A549 (cell line): Measurements from ENCODE around the gene DLGAP1.

ENCODE experiments used
- CBX8 ChIP-seq: fragments of 200-600 bp; sonication (generic); IDR thresholded peaks from 2 replicates; pipeline ENCODE4 v1.6.1; 2016
- CEBPB ChIP-seq, 2 experiments: fragments of >200 bp in 1 of 2; sonication (Bioruptor Twin) in 1 of 2; formaldehyde crosslinking in 1 of 2; IDR thresholded peaks; 2 replicates each; pipeline ENCODE4 v1.6.1; 2012 to 2016
- CTCF ChIP-seq: fragments of >200 bp; sonication (Bioruptor Twin); formaldehyde crosslinking; IDR thresholded peaks from 3 replicates; pipeline ENCODE4 v1.5.1; 2016
- EP300 ChIP-seq, 2 experiments: fragments of >200 bp; sonication (Bioruptor Twin); formaldehyde crosslinking; IDR thresholded peaks; 2 replicates in 1 of 2; 3 replicates in 1 of 2; pipeline ENCODE4 v1.6.1; 2016 to 2017
- ESRRA ChIP-seq: fragments of 150-350 bp; IDR thresholded peaks from 2 replicates; pipeline ENCODE4 v1.6.1; 2014; ENCODE audit warnings: mild to moderate bottlenecking, low read length, borderline replicate concordance
- HDAC2 ChIP-seq: fragments of 200-600 bp; sonication (generic); IDR thresholded peaks from 2 replicates; pipeline ENCODE4 v1.6.1; 2016
- JUN ChIP-seq, 2 experiments: fragments of >200 bp; sonication (Bioruptor Twin); formaldehyde crosslinking; IDR thresholded peaks; 2 replicates in 1 of 2; 3 replicates in 1 of 2; pipeline ENCODE4 v1.6.1; 2016 to 2017
- MAZ ChIP-seq: fragments of 150-350 bp; IDR thresholded peaks from 2 replicates; pipeline ENCODE4 v1.6.1; 2014; ENCODE audit warnings: antibody characterized with exemption, low read depth, low read length, borderline replicate concordance
- POLR2A ChIP-seq: IDR thresholded peaks from 2 replicates; pipeline ENCODE4 v1.6.1; 2012; ENCODE audit warnings: mild to moderate bottlenecking, low read length
- SMC3 ChIP-seq: fragments of >200 bp; sonication (Bioruptor Twin); formaldehyde crosslinking; IDR thresholded peaks from 3 replicates; pipeline ENCODE4 v1.6.1; 2018; ENCODE audit warnings: inconsistent platforms
- TF ChIP-seq, protein P1 (sequence below): fragments of 200-600 bp; sonication (generic); IDR thresholded peaks from 2 replicates; pipeline ENCODE4 v1.6.1; 2016; ENCODE audit warnings: antibody characterized with exemption, mild to moderate bottlenecking, moderate library complexity
- TF ChIP-seq, protein P2 (sequence below): IDR thresholded peaks from 2 replicates; pipeline ENCODE4 v1.6.1; 2012

GRCh38 chr18:4271952-4272351 is 183.2 kb downstream of the DLGAP1 start:
- TF ChIP-seq MAZ (no peak), CBX8 (no peak), SMC3 (no peak), CTCF (no peak), EP300 (IDR thresholded peaks at IDR 0.05) (no peak), HDAC2 (no peak), ESRRA (no peak), JUN (IDR thresholded peaks at IDR 0.05) (no peak), POLR2A (no peak), CEBPB (IDR thresholded peaks at IDR 0.05) (no peak)
- TF ChIP-seq, protein P1, sequence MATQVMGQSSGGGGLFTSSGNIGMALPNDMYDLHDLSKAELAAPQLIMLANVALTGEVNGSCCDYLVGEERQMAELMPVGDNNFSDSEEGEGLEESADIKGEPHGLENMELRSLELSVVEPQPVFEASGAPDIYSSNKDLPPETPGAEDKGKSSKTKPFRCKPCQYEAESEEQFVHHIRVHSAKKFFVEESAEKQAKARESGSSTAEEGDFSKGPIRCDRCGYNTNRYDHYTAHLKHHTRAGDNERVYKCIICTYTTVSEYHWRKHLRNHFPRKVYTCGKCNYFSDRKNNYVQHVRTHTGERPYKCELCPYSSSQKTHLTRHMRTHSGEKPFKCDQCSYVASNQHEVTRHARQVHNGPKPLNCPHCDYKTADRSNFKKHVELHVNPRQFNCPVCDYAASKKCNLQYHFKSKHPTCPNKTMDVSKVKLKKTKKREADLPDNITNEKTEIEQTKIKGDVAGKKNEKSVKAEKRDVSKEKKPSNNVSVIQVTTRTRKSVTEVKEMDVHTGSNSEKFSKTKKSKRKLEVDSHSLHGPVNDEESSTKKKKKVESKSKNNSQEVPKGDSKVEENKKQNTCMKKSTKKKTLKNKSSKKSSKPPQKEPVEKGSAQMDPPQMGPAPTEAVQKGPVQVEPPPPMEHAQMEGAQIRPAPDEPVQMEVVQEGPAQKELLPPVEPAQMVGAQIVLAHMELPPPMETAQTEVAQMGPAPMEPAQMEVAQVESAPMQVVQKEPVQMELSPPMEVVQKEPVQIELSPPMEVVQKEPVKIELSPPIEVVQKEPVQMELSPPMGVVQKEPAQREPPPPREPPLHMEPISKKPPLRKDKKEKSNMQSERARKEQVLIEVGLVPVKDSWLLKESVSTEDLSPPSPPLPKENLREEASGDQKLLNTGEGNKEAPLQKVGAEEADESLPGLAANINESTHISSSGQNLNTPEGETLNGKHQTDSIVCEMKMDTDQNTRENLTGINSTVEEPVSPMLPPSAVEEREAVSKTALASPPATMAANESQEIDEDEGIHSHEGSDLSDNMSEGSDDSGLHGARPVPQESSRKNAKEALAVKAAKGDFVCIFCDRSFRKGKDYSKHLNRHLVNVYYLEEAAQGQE: no peak
- TF ChIP-seq, protein P2, sequence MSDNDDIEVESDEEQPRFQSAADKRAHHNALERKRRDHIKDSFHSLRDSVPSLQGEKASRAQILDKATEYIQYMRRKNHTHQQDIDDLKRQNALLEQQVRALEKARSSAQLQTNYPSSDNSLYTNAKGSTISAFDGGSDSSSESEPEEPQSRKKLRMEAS: no peak
